Ovary (tissue), 3 donors: Measurements from ENCODE around the gene PRDM8.

Experiments
- POLR2A ChIP-seq: fragments of 450-650 bp; IDR thresholded peaks from one replicate; pipeline ENCODE4 v1.6.1; 2017; ENCODE audit warnings: antibody characterized with exemption, mild to moderate bottlenecking, moderate library complexity
- TF ChIP-seq, protein P1 (sequence below), 3 donors: fragments of 450-650 bp in 2 of 3; fragments of 200-600 bp in 1 of 3; IDR thresholded peaks; one replicate each; pipeline versions ENCODE4 v1.5.1 to v1.8.0; 2016 to 2022; ENCODE audit warnings: antibody characterized with exemption in 3 of 3, mild to moderate bottlenecking in 1 of 3
- donor health status: DM: no; HTN: no; CAD: no.

DNA sequence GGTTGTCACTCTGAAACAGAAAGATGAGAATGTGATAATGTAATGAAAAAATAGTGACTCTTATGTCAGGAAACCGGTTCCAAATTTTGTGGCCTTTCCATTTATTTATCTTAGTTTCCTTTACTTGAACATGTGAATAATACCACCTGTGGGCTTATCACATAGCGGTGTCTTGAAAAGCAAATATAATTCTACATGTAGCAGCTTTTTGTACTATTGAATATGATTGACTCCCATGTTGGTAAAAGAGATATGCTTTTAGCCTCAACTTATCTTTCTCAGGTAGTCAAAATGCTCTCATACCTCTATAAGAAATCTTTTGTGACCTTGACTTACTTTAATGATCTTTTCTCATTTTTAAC lies 12.0 kb downstream of the PRDM8 start:
- TF ChIP-seq, protein P1, sequence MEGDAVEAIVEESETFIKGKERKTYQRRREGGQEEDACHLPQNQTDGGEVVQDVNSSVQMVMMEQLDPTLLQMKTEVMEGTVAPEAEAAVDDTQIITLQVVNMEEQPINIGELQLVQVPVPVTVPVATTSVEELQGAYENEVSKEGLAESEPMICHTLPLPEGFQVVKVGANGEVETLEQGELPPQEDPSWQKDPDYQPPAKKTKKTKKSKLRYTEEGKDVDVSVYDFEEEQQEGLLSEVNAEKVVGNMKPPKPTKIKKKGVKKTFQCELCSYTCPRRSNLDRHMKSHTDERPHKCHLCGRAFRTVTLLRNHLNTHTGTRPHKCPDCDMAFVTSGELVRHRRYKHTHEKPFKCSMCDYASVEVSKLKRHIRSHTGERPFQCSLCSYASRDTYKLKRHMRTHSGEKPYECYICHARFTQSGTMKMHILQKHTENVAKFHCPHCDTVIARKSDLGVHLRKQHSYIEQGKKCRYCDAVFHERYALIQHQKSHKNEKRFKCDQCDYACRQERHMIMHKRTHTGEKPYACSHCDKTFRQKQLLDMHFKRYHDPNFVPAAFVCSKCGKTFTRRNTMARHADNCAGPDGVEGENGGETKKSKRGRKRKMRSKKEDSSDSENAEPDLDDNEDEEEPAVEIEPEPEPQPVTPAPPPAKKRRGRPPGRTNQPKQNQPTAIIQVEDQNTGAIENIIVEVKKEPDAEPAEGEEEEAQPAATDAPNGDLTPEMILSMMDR (IDR thresholded peaks at IDR 0.05), result no peak
- no peak for TF ChIP-seq POLR2A
